Astrocyte (in vitro differentiated cells and primary cell): Measurements from ENCODE around the gene RPL13.

ENCODE experiments used
- EZH2 ChIP-seq: IDR thresholded peaks from 2 replicates; pipeline ENCODE4 v1.6.1; 2012; ENCODE audit warnings: mild to moderate bottlenecking, low read length, inconsistent platforms; ENCODE audit not compliant: insufficient read depth
- TF ChIP-seq, protein P1 (sequence below): IDR thresholded peaks from 2 replicates; pipeline ENCODE4 v1.5.1; 2011; ENCODE audit warnings: low read depth, mild to moderate bottlenecking, inconsistent platforms, low read length, moderate library complexity; ENCODE audit not compliant: insufficient read depth

DNA sequence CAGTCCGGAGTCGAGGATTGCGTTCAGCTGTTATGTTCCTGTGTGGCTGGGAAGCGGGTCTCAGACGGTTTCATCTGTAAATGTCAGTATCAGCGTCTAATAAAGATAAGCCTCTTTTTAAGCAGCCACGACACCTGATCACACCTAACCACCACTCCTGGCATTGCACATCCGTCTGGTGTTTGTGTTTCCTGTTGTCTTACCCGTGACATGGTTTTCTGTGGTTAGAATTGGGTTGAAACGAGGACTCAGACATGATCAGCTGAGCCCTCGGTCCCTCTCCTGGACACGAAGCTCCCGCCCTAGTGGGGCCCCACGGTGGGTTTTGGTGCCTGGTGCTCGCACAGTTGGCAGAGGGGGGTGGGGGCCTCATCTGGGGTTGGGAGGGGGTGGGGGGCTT lies 33.4 kb downstream of the RPL13 start:
- TF ChIP-seq, protein P1, sequence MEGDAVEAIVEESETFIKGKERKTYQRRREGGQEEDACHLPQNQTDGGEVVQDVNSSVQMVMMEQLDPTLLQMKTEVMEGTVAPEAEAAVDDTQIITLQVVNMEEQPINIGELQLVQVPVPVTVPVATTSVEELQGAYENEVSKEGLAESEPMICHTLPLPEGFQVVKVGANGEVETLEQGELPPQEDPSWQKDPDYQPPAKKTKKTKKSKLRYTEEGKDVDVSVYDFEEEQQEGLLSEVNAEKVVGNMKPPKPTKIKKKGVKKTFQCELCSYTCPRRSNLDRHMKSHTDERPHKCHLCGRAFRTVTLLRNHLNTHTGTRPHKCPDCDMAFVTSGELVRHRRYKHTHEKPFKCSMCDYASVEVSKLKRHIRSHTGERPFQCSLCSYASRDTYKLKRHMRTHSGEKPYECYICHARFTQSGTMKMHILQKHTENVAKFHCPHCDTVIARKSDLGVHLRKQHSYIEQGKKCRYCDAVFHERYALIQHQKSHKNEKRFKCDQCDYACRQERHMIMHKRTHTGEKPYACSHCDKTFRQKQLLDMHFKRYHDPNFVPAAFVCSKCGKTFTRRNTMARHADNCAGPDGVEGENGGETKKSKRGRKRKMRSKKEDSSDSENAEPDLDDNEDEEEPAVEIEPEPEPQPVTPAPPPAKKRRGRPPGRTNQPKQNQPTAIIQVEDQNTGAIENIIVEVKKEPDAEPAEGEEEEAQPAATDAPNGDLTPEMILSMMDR = no peak
- TF ChIP-seq EZH2 = no peak
